KMS-11 (cell line): ENCODE results near the gene PRSS23.
"Not testable (repeated sequence)": the region's sequence is repeated elsewhere in the genome, so short reads cannot be mapped to it uniquely, and the experiment has no call there.

ENCODE experiments used
- H2AFZ ChIP-seq: fragments of 200-600 bp; sonication (generic); 2 replicates; pipeline ENCODE4 v1.6.1; 2016; ENCODE audit warnings: antibody characterized with exemption, mixed run types, low read depth
- H3K27ac ChIP-seq: fragments of 200-600 bp; sonication (generic); 2 replicates; pipeline ENCODE4 v1.6.1; 2016; ENCODE audit warnings: mild to moderate bottlenecking, mixed run types
- H3K27me3 ChIP-seq: fragments of 200-600 bp; sonication (generic); 2 replicates; pipeline ENCODE4 v1.6.1; 2017; ENCODE audit warnings: mild to moderate bottlenecking, low read depth, mixed run types, moderate library complexity; ENCODE audit not compliant: insufficient read depth
- H3K36me3 ChIP-seq: fragments of 200-600 bp; sonication (generic); 2 replicates; pipeline ENCODE4 v1.6.1; 2017; ENCODE audit warnings: mild to moderate bottlenecking, mixed run types; ENCODE audit not compliant: insufficient read depth
- H3K4me1 ChIP-seq: fragments of 200-600 bp; sonication (generic); 2 replicates; pipeline ENCODE4 v1.6.1; 2016; ENCODE audit warnings: mild to moderate bottlenecking, low read depth, mixed run types; ENCODE audit not compliant: poor library complexity, severe bottlenecking
- H3K4me2 ChIP-seq: fragments of 200-600 bp; sonication (generic); 2 replicates; pipeline ENCODE4 v1.7.0; 2016; ENCODE audit warnings: mild to moderate bottlenecking, mixed run types
- H3K4me3 ChIP-seq: fragments of 200-600 bp; sonication (generic); IDR thresholded peaks from 2 replicates; pipeline ENCODE4 v1.6.1; 2017; ENCODE audit warnings: low read depth, low read length, mixed read lengths; ENCODE audit not compliant: insufficient read depth
- H3K79me2 ChIP-seq: fragments of 200-600 bp; sonication (generic); 2 replicates; pipeline ENCODE4 v1.6.1; 2016; ENCODE audit warnings: low read depth, mixed run types; ENCODE audit not compliant: insufficient read depth
- H3K9ac ChIP-seq: fragments of 200-600 bp; sonication (generic); 2 replicates; pipeline ENCODE4 v1.6.1; 2016; ENCODE audit warnings: mild to moderate bottlenecking, mixed run types
- H4K20me1 ChIP-seq: fragments of 200-600 bp; sonication (generic); 2 replicates; pipeline ENCODE4 v1.6.1; 2016; ENCODE audit warnings: mild to moderate bottlenecking, mixed run types; ENCODE audit not compliant: insufficient read depth
- CTCF ChIP-seq: fragments of 200-600 bp; sonication (generic); conservative IDR thresholded peaks from 2 replicates; pipeline ENCODE4 v1.6.1; 2017; ENCODE audit warnings: low read depth, mild to moderate bottlenecking, antibody characterized with exemption, low read length, moderate library complexity, mixed read lengths

PRSS23 gene

GRCh38 chr11:86760577-86760976, 39.8 kb upstream of the PRSS23 start:
- Histone ChIP-seq H3K4me2 (no peak overlapping the region; the same call in 1 of the 2 replicates), H3K27ac (no peak overlapping the region), H3K9ac (no peak overlapping the region)

GRCh38 chr11:86761978-86762377, 38.4 kb upstream of the PRSS23 start:
- Histone ChIP-seq H3K27ac (no peak overlapping the region), H3K4me3 (no peak overlapping the region), H3K9ac (no peak overlapping the region), H3K27me3 (no peaks in the 10 kb centered on the region), H3K79me2 (no peaks in the 10 kb centered on the region), H3K4me2 (no peak overlapping the region), H4K20me1 (no peaks in the 10 kb centered on the region), H3K4me1 (peaks cover 12% of the 10 kb centered on the region), H2AFZ (no peak overlapping the region), H3K36me3 (no peaks in the 10 kb centered on the region)
- no peak for TF ChIP-seq CTCF

More at GRCh38 chr11:86760577-86760976, 39.8 kb upstream of the PRSS23 start:
- Histone ChIP-seq H3K36me3 (no peaks in the 10 kb centered on the region), H3K27me3 (no peaks in the 10 kb centered on the region), H3K4me3 (no peak overlapping the region), H3K4me1 (peaks cover 12% of the 10 kb centered on the region), H4K20me1 (no peaks in the 10 kb centered on the region), H2AFZ (no peak overlapping the region), H3K79me2 (no peaks in the 10 kb centered on the region)
- no peak for TF ChIP-seq CTCF

- Histone ChIP-seq H3K79me2 (no peaks in the 10 kb centered on the region), H3K4me1 (peaks cover 12% of the 10 kb centered on the region), H3K4me3 (no peak overlapping the region), H2AFZ (no peak overlapping the region), H3K4me2 (no peak overlapping the region), H3K36me3 (no peaks in the 10 kb centered on the region), H3K27ac (no peak overlapping the region), H3K9ac (no peak overlapping the region), H3K27me3 (no peaks in the 10 kb centered on the region), H4K20me1 (no peaks in the 10 kb centered on the region)
- no peak for TF ChIP-seq CTCF
Measured at GRCh38 chr11:86765203-86765602, 35.1 kb upstream of the PRSS23 start.

GRCh38 chr11:86765878-86766277, 34.5 kb upstream of the PRSS23 start:
- TF ChIP-seq CTCF, result no peak
- Histone ChIP-seq H2AFZ (no peak overlapping the region), H3K27ac (no peak overlapping the region)

GRCh38 chr11:86769219-86769618, 31.1 kb upstream of the PRSS23 start:
- Histone ChIP-seq H3K27ac (no peak overlapping the region), H3K4me1 (no peaks in the 10 kb centered on the region), H3K4me2 (no peak overlapping the region), H3K79me2 (no peaks in the 10 kb centered on the region), H3K36me3 (no peaks in the 10 kb centered on the region), H2AFZ (no peak overlapping the region), H4K20me1 (no peaks in the 10 kb centered on the region), H3K27me3 (no peaks in the 10 kb centered on the region), H3K9ac (no peak overlapping the region), H3K4me3 (no peak overlapping the region)
- no peak for TF ChIP-seq CTCF

More at GRCh38 chr11:86765878-86766277, 34.5 kb upstream of the PRSS23 start:
- H3K9ac ChIP-seq, result no peak overlapping the region
- no peak overlapping the region for H3K4me3 ChIP-seq
- H4K20me1 ChIP-seq, result no peaks in the 10 kb centered on the region
- H3K4me1 ChIP-seq, result peaks cover 12% of the 10 kb centered on the region
- no peak overlapping the region for H3K4me2 ChIP-seq
- no peaks in the 10 kb centered on the region for H3K36me3 ChIP-seq
- H3K27me3 ChIP-seq, result no peaks in the 10 kb centered on the region
- no peaks in the 10 kb centered on the region for H3K79me2 ChIP-seq

- not testable (repeated sequence) for H3K9ac ChIP-seq, H3K4me1 ChIP-seq, H3K4me2 ChIP-seq, H3K36me3 ChIP-seq, H3K4me3 ChIP-seq, H3K27ac ChIP-seq, H3K79me2 ChIP-seq, H3K27me3 ChIP-seq, H2AFZ ChIP-seq, H4K20me1 ChIP-seq
Measured at GRCh38 chr11:86770473-86771027, 29.8 kb upstream of the PRSS23 start.
